HG03521 (cell line): ENCODE data around the gene NAPSA.

Experiments used
- ATAC-seq: cut with Tn5 transposase; IDR thresholded peaks from one replicate; pipeline ENCODE4 v1.9.1; 2021; ENCODE audit warnings: mild to moderate bottlenecking, moderate library complexity; ENCODE audit not compliant: unreplicated experiment

NAPSA gene

DNA sequence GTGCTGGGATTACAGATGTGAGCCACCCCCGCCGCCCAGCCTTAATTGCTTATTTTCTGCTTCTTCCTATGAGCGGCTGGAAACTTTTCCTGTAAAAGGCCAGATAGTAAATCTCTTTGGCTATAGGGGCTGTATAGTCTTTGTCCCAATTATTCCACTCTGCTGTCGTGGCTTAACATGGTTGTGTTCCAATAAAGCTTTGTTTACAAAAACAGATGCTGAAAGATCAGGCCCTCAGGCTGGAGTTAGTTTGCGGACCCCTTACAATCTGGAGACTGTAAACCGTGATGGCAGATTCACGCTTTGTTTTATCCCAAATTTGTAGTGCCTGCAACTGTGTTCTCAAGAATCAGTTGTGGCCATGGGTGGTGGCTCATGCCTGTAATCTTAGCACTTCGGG, 47.0 kb downstream of the NAPSA start:
- ATAC-seq, result no peak

DNA sequence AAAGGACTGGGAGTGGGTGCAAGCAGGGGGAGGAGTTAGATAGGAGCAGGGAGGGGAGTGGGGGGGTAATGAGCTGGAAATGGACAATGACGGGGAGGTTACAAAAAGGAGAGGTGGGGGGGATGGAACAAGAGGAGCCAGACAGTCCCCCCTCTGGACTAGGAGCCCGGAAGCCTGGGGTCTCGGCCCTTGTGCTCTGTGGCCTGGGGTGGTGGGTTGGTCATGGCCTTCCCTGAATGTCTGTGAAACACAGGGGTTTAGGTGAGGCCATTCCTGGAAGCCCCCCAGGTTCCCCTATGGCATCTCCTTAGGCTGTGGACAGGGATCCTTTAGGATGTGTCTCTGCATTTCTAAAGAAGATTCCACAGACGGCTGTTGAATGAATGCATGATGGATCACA, 48.3 kb downstream of the NAPSA start:
- no peak for ATAC-seq

DNA sequence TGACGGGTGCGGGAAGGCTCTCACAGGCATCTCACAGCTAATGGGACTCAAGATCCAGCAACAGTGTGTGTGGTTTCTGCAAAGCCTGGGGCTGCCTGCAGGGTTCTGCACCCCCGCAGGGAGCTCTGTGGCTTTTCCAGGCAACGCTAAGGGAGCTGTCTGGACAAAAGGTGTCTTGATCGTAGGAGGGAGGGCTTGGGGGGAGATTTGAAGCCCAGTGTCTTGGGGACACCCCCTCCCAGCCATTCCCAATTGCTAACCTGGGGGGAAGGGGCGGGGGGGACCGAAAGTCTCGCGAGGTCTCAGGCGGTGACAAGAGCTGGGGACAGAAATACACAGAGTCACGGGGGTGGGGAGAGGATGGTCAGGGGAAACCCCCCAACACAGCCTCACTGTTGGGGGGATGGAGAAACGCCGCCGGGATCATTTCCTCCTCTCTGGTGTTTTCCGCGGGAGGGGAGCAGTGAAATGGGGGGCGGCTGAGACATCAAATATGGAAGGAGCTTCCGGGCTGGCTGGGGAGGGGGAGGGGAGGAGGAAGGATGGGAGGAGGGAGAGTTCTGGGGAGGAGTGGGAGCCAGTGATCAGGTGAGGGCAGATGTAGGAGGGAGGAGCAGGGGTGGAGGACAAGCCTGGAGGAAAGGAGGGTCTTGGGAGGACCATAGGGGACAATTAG, 49.5 kb downstream of the NAPSA start:
- ATAC-seq, result no peak

DNA sequence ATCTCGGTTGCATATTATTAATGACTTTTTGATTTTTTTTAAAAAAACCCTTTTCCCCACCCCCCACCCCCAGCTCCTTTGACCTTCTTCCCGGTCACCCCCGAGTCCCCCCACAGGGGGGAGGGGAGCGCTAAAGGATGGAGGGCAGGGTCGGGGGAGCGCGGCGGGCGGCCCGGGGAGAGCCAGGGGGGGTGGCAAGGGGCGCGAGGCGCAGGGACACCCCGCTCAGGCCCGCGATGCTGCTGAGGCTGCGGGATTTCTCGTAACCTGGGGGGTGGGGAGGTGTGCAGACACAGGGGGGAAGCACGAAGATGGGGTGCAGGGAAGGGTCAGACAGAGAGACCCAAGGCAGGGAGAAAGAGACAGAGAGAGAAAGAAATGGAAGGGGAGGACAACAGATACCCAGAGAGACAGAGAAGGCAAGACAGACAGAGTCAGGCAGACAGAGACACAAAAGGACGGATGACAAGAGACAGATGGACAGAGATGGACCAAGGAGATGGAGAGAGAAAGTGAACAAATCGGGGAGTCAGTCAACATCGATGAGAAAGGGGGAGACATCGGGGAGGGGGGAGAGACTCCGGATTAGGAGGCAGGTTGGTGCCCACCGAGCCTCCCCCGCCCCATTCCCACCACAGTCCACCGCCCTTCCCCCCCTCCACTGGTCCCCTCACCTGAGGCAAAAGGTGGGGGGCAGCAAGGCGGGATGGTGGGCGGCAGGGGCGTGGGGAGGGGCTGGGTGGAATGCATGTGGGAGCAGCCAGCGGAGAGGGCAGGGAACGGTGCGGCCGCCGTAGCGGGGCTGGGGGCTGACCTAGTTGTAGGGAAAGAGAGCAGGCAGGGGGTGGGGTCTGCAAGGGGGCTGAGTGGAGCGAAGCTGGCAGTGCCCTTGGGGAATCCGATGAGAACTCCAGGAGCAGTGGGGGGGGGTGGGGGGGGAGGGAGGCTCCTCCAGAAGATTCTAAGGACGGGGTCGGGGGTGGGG, 50.4 kb downstream of the NAPSA start:
- ATAC-seq, result no peak

DNA sequence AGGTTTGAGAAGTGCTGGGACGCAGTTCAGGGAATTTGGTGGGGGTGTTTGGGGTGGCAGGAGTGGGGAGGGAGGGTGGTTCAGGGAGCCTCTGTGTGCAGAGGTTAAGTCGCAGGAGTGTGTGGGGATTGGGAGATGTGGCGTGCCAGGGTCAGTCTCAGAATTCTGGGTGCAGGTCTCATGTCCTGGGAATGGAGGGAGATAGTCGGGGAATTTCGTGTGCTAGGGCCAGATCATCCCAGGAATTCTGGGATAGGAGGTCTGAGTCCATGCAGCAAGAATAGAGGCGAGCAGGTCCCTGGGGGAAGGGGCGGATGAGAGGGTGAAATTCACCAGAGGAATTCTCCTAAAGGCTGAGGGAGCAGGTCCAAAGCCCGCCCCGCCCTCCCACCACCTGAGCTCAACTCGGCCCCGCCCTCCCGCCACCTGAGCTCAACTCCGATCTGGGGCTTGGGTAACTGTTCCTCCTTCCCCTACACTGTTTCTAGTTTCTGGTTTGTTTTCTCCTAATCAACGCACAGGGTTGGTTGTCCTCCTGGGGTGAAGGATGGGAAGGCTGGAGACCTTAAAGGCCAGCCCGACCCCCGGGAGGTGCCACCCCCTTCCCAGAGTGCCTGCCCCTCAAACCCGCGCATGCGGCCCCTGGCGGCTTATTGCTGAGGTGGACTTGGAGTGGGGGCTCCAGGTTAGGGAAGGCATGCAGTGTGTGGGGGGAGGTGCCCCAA, 51.5 kb downstream of the NAPSA start:
- no peak for ATAC-seq

DNA sequence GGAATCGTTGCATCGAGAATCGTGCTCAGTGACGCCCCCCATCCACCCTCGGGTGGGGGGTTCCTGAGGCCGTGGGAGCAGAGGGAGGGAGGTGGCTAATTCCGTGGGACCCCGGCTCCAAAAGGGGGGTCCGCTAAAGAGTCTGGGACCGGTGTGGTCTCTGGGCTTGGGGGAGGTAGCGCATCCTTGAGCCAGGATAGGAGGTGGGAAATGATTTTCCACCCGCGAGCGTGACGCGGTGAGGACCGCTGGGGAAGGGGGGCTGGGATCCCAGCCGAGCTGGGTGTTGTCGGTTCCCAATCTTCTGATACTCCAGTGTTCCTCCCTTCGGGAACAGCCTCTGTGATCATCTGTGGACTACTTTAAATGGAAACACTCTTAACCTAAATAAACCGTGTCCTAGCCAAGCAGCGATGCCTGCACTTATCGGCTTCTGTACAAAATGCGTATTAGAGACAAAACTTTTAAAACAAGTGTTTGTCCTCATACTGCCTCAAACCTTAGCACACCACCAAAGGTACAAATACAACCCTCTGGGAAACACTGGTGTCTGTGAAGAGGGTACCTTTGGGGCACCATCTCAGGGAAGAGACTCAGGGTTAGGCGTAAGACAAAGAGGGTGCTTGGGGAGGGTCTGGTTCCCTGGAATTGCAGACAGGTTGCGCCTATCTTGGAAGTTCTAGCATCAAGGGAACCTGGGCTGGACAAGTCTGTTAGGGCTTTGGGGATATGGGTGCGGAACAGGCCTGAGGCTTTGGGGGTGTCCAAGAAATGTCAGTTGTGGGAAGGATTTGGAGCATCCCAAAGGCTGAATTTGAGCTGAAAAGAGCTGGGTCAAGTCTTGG, 52.2 kb downstream of the NAPSA start:
- ATAC-seq, result no peak

DNA sequence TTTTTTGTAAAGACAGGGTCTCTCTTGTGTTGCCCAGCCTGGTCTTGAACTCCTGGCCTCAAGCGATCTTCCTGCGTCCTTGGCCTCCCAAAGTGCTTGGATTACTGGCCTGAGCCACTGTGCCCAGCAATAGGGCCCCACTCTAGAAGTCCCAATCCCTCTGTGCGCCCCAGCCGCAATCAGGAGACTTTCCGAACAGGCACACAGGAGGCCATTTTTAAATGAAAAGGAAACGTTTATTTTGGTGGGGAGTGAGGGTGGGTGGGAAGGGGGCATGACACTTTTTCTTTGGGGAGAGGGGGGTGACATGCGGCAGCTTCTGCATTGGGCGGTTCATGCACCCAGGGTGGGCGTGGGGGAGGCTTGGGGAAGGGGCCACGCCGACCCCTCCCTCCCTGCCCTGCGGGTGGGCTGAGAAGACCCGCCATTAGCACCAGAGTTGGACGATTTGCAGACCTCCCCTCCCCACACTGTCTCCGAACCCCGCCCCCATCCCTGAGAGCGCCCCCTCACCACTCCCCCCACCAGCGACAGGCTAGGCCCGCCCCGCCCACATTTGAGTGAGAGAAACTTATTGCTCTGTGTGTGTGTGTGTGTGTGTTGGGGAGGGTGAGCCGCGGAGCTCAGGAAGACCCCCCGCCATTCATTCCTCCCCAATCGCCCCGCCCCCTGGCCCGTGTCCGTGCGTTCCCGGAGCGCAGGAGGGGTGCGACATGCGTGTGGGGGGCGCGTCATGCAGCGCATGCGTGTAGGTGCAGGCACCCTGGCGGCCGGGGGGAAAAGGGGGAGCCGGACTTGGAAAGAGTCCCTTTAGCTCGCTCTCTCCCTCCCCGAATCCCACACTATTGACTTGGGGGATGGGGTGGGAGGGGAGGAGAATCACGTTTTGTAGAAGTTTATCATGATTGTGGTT, 53.5 kb downstream of the NAPSA start:
- no peak for ATAC-seq

DNA sequence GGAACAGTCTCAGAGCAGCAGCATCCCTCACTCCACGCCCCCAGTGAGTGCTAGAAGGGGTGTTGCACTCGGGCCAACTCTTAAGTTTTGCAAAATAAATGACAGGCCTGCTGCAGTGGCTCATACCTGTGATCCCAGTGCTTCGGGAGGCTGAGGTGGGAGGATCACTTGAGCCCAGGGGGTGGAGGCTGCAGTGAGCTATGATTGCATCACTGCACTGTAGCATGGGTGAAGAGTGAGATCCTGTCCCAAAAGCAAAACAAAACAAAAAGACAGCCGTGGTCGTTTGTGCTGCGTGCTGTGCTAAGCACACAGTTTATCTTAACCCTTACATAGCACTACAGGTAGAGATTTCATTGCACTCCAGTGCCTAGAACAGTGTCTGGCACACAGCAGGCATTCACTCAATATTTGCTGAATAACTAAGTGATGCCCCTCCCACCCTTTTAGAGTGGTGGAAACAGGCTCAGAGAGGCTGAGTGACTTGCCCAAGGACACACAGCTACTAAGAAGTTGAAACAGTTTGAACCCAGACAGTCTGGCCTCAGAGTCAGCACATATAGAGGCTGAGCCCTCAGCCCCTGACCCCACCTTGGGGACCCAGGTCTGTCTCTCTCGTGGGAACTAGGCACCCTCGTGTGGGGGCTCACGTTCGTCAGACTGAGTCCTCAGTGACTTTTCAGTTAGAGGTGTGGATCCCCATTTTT, 54.5 kb downstream of the NAPSA start:
- ATAC-seq, result no peak

DNA sequence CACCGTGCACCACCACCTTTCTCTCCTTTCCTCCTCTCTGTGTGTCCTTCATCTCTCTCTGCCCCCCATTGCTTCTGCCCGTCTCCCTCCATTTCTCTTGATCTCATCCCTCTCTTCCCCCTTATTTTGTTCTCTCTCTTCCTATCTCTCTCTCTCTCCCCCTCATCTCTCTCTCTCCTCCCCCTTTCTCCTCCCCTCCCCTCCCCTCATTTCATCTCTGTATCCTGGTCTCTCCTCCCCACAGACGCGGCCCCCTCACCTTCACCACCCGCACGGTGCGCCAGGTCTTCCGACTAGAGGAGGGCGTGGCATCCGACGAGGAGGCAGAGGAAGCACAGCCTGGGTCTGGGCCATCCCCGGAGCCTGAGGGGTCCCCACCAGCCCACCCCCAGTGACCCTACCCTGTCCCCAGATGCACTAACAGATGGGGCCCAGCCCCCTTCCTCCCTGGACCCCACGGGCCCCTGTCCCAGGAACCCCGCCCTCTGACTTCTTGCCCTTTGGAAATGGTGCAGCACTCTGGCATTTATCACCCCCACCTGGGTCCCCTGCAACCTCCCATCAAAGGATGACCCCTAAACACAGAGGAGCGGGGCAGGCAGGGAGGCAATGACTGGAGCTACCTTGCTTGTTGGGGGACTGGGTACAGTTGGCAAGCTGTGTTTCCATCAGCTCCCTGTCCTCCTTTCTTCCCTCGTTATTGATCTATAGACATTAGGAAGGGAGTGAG, 55.9 kb downstream of the NAPSA start:
- ATAC-seq, result no peak

DNA sequence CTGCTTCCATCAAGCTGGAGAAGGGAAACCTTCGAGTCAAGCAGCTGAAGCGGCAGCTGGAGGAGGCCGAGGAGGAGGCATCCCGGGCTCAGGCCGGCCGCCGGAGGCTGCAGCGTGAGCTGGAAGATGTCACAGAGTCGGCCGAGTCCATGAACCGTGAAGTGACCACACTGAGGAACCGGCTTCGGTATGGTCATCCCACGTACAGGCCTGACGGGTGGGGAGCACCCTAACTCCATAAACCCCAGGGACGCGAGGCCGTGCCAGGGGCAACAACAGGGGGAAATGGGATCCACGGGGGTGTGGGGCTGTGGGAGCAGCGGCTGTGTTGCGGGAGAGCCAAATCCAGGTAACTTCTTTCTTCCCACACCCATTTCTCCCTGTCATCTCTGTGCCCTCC, 56.4 kb downstream of the NAPSA start:
- no peak for ATAC-seq
